ENCODE data around the gene NLE1.
A peak's percentile ranks its signal among the peaks of the same experiment; 100 is the strongest.
"Not testable (repeated sequence)": the region's sequence is repeated elsewhere in the genome, so short reads cannot be mapped to it uniquely, and the experiment has no call there.

The NLE1 gene

DNA sequence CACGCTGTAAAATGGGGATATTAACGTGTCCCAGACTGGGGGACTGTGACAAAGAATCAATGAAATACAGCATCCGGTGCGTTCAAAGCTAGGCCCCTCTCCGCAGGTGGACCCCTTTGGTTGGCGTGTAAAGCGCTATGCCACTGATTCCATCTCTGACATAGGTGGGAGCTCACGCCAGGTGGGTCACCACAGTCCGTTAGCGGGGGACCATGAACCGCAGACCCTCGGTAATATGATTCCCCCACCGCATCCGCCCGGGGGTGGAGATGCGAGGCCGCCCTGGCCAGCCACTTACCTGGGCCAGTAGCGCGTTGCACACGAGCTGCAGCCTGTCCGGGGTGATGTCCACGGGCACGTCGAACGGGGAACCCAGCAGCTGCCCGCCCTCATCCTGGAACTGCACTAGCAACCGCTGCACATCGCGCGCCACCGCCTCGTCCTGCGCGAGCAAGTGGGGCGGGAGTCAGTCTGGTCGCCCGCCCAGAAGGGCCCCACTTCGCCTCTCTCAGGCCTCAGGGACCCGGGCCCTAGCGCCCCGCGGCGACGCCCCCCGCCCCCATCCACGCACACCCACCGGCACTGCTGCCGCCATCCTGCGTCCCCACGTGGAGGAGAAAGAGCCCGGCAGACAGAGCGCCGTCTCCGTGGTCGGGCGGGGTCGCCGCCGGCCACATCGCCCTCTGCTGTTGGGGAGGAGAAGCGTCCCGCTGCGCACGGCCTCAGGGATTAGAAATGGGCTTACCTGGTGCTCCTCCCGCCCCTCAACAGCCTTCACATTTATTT is at the start of gene NLE1:
Gene NLE1 (minus strand): TSS at position 623 of the 786 bp plus-strand sequence. CDS start 28 bp downstream, at position 595.
- DNase-seq = peak; percentile 97

DNA sequence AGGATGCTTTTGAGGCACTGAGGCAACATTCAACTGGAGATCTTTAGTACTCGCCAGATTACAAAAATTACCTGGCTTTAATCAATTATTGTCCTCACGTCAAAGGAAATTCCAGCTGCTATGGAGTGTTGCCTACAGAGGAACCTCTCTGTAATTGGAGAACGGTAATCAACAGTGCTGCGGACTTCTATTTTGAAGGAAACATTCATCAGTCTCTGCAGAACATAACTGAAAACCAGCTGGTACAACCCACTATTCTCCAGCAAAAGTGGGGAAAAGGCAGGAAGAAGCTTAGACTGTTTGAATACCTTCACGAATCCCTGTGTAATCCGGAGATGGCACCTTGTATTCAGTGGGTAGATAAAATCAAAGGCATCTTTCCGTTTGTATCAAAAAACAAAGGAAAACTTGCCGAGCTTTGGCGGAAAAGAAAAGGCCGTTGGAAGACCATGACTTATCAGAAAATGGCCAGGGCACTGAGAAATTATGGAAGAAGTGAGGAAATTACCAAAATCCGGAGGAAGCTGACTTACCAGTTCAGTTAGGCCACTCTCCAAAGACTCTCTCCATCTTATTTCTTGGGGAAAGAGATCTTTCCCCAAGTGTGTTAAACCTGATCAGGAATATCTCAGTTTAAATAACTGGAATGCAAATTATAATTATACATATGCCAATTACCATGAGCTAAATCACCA is 49.0 kb upstream of the NLE1 start:
- no peak for DNase-seq

DNA sequence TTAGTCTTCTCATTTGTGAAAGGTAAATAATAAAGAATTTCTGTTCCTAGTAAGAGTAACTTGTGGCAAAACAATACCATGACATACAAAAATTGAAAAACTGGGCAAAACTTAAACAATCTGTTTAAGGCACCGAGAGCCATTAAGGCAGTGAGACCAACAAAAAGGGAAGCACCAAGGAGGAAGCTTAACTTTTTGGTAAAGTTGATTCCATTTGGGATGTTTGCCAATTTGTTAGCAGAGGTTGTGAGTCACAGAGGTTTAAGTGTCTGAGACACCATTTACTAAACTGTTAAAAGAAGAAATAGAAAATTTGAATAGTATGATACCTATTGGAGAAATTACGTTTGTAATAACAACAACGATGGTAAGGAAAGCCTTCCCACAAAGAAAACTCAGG is 47.2 kb upstream of the NLE1 start:
- DNase-seq = no peak

DNA sequence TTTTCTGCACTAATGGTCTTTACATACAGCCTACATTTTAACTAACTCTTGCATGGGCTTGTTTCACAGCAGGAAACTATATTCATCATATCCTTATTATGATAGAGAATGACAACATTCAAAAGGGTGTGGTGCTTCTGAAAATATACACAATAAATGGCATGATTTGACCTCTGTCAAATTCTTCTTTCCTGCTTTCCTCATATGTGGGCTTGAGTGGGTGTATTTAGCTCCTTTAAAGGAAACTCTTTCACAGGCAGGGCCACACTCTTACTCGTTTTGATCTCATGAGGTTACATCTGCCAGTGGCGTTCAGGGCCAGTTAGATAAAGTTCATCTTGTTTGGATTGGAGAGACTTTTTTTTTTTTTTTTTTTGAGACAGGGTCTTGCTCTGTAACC is 46.0 kb upstream of the NLE1 start:
- DNase-seq = no peak

DNA sequence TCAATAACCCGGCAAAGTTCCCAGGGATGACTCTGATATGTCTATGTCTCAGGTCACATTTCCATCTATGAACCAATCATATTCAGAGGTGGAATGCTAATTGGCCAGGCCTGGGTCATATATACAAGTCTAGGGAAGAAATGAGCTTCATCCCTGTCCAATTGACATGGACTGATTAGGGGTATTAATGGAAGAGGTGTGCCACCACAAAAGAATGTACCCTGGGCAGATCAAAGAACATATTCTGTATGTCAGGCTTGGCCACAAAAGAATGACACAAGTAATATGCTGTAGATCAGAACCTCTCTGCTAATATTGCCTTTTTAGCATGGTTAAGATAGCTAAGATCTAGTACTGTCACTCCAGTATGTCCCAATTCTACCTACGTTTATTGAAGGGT is 45.4 kb upstream of the NLE1 start:
- DNase-seq = no peak

DNA sequence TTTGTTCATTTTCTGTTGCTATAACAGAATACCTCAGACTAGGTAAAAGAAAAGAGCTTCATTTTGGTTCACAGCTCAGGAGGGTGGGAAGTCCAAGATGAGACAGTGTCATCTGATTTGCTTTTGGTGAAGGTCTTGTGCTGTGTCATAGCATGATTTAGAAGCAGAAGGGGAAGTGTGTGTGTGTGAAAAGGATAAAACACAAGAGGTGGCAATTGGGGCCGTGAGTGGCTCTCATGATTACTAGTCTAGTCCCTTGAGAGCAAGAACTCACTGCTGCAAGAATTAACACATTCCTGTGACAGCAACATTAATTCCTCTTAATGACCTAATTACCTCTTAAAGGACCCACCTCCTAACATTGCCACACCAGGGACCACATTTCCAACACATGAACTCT is 43.7 kb upstream of the NLE1 start:
- DNase-seq = no peak

DNA sequence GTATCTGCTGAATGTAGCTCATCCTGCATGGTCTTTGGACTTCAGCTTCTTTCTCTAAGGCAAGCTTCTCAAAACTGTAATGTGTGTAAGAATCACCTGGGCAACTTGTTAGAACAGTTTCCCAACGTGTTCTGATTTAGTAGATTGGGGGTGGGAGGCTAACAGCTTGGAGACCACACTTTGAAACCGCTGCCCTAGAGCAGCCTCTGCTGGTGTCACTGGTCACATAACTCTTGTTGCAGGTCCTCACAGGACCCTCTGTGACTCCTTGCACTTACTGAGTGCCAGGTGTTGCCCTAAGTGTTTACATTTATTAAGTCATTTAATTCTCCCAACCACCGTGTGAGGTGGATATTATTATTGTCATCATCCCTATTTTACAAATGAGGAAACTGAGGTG is 42.2 kb upstream of the NLE1 start:
- no peak for DNase-seq

DNA sequence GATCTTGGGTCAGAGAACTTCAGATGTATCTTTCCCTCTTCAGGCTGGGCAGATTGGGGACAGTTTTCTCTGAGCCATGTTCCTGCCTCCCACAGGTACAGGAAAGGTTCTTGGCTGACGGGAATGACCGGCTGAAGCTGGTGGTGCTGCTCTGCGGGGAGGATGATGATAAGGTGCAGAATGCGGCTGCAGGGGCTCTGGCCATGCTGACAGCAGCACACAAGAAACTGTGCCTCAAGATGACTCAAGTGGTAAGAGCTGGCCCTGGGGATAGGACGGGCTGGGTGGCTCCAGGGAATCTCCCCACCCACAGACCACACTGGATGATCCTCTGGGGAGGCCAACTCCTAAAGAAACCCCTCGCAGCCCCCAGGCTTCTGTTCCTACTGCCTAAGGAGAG is 41.2 kb upstream of the NLE1 start:
- DNase-seq = no peak

DNA sequence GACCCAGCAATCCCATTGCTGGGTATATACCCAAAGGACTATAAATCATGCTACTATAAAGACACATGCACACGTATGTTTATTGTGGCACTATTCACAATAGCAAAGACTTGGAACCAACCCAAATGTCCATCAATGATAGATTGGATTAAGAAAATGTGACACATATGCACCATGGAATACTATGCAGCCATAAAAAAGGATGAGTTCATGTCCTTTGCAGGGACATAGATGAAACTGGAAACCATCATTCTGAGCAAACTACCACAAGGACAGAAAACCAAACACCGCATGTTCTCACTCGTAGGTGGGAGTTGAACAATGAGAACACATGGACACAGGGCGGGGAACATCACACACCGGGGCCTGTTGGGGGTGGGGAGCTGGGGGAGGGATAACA is 37.3 kb upstream of the NLE1 start:
- not testable (repeated sequence) for DNase-seq

DNA sequence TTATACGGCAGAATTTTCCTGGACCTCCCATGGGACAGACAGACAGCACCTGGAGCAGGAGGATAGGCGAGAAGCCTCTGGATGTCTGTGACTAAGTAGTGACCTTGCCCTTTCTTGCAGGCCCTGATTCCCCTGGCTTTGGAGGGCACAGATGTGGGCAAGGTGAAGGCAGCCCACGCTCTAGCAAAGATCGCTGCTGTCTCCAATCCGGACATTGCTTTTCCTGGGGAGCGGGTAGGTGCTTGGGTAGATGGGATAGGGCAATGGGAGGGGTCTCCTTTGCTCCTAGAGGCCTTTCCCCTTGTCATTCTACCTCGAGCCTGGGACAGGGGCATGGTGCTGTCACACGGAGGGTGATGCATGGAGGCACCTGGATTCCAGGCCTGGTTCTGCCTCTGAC is 34.8 kb upstream of the NLE1 start:
- DNase-seq = no peak

DNA sequence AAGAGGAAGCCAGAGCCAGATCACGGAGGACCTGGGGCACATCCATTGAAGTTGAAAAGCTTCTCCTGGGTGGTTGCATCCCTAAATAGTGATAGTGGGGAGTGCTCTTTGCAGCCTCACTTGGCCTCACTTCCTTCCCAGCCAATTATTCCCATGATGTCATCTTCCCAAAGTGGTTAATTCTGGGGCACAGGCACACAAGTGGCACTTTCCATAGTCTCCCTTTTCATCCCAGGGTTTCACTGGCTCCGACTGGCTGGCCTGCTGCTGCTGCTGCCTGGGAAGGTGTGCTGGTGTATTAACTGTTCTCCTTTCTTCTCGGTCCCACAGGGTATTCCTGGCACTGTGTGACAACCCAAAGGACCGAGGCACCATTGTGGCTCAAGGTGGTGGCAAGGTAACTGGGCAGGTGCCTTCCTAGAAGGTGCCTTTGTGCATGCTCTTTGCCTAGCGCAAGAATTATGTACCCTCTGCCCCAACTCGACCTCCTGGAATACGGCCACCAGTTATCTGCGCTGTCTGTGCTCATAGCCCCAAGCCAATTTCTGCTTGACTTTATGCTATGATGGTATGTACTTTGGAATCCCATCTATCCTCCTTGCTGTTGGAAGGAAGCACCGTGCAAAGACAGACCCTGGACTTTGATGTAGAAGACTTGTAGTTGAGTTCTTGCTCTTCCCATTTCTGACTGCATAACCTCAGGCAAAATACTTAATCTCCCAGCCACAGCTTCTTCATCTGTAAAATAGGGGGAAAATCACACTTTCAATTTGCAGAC is 33.7 kb upstream of the NLE1 start:
- peak; percentile 23 for DNase-seq

DNA sequence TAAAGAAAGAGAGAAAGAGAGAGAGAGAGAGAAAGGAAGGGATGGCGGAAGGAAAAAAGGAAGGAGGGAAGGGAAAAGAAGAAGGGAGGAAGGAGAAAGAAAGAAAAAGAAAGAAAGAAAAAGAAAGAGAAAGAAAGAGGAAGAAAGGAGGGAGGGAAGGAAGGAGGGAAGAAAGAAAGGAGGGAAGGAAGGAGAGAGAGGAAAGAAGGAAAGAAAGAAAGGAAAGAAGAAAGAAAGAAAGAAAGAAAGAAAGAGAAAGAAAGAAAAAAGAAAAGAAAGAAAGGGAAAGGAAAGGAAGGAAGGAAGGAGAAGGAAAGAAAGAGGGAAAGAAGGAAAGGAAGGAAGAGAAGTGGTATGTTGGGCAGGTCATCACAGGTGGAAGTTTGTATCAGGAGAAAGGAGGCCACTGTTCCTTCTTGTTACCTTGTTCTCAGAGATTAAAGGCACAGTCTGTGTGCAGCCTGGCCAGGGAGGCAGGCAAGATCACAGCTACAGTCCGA is 32.8 kb upstream of the NLE1 start:
- DNase-seq = no peak

DNA sequence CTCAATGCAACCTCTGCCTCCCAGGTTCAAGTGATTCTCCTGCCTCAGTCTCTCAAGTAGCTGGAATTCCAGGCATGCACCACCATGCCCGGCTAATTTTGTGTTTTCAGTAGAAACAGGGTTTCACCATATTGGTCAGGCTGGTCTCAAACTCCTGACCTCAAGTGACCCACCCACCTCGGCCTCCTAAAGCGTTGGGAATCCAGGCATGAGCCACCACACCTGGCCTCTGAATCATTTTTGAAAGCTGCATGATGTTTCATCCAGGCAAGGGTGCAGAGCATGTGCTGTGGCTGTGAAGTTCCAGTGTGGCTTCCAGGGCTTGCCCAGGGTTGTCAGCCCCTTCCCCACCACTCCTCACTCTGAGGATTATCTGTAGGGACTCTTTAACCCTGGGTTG is 30.2 kb upstream of the NLE1 start:
- DNase-seq = peak; percentile 34

DNA sequence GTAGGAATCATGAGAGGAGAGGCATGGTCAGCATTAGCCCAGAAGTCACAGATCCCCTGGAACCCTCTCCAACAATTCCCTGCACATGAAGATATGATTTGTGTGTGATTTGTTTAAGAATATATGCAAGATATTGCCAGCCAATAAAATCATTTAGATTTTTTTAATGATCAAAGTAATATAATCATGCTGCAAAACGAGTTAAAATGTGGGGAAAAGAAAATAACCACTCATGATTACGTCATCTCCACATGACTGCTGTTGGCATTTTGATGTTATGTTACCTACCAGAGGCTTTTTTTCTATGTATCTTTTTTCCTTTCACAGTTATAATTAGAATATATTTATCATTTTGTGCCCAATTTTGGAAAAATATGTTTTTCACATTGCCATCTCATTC is 29.7 kb upstream of the NLE1 start:
- DNase-seq = no peak

DNA sequence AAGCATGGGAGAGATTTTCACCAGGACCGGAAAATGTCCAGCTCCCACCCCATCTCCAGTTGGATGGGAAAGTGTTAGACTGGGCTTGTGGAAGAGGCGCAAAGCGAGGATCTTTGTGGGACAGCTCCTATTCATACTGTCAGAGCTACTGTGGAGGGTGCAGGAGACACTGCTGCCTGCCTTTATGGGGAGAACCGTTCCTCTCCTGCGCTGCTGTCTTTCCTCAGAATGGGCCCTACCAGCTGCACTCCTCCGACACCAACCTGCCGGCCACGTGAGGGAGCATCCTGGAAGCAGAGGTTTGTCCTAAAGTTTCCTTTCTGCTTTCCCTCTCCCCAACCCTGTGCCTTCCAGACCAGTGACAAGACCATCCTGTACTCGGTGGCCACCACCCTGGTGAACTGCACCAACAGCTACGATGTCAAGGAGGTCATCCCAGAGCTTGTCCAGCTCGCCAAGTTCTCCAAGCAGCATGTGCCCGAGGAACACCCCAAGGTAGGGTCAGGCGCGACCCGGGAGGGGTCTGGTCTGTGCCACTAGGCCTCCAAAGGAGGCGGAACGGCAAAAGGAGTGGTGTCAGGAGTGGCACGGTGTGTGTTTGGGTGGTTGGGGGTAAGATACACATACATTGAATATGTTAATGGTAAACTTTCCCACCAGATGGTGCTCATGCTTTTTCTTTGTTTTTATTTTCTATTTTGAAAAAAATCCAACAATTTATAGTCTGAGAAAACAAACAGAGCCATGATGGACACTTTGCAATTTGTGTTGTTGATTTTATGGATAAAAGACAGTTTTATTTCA is 29.1 kb upstream of the NLE1 start:
- peak; percentile 34 for DNase-seq

DNA sequence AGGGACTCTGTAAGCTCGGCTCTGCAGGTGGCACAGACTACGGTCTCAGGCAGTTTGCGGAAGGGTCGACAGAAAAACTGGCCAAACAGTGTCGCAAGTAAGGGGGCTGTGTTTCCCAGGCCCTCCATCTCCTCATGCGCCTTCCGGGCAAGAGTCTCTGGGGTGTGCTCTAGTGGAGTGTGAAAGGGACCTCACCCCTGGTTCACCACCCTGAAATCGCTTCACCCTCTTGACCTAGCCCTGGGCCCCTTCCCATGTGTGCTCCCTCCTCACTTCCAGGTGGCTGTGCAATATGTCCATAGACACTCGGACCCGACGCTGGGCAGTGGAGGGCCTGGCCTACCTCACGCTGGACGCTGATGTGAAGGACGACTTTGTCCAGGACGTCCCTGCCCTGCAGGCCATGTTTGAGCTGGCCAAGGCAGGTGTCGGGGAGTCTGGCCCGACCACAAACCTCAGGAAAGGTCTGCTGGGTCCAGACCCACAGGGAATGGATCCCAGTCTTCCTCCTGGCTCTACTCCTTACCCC is 27.8 kb upstream of the NLE1 start:
- peak; percentile 40 for DNase-seq

DNA sequence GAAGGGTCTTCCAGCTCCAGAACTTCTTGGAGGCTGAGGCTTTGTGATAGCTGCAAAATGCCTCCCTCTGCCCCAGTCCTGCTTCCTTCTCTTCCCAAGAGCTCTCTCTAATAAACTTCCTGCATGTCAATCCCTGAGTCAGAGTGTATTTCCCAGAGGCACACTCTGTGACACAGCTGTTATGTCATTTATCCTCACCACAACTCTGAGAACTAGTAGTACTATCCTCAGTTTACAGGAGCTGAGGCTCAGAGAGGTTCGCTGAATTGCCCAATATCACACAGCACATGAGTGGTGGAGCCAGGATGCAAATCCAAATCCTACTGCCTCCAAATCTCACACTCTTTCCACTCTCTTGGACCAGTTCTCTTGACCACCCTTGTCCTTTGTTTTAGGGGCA is 25.6 kb upstream of the NLE1 start:
- no peak for DNase-seq

DNA sequence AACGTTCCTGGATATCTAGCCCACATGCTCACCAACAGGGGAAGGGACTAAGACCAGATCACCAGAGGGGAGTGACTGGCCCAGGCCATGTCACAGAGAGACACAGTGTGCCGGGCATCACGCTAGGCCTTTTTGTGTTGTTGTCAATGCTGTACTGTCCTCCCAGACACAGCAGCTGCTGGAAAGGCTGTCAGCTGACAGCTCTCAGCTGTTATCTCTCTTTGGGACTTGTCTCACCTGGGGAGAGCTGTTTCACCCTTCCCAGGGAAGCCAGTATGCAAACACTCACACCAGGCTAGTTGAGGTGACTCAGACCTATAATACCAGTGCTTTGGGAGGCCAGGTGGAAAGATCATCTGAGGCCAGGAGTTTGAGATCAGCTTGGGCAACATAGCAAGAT is 24.9 kb upstream of the NLE1 start:
- DNase-seq = no peak

DNA sequence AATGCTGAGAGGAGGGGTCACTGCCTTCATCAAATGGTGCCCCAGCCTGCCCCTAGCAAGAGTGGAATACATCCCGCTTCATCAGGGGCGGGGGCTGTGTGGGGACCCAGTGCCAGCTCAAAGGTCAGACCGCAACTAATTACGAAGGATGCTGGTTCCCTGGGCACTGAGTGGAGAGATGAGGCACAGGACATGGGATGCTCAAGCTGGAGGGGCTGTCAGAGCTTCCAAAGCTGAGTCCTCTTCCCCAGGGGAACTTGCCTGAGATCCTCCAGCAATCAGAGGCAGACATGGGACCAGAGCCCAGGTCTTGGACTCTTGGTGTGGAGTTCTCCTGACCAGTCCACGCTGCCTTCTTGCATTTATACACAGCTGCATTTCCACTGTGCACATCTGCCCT is 24.4 kb upstream of the NLE1 start:
- no peak for DNase-seq

DNA sequence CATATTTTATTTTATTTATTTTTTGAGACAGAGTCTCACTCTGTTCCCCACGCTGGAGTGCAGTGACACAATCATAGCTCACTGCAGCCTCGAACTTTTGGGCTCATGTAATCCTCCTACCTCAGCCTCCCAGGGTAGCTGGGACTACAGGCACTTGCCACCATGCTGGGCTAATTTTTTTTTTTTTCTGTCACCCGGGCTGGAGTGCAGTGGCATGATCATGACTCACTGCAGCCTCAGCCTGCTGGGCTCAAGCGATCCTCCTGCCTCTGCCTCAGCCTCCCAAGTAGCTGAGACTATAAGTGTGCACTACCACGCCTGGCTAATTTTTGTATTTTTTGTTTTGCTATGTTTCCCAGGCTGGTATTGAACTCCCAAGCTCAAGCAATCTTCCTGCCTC is 22.6 kb upstream of the NLE1 start:
- DNase-seq = no peak

DNA sequence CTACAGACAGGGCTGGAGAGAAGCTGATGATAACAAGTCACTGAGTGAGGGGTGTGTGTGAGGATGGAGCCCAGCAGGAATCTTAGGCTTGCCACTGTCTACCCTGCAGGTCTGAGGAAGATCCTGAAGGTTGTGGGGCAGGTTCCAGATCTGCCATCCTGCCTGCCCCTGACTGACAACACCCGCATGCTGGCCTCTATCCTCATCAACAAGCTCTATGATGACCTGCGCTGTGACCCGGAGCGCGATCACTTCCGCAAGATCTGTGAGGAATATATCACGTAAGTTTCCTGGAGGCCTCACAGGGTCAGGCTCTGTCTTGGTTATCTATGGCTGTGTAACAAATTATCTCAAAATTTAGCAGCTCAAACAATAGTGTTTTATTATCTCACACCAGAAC is 21.8 kb upstream of the NLE1 start:
- DNase-seq = no peak

DNA sequence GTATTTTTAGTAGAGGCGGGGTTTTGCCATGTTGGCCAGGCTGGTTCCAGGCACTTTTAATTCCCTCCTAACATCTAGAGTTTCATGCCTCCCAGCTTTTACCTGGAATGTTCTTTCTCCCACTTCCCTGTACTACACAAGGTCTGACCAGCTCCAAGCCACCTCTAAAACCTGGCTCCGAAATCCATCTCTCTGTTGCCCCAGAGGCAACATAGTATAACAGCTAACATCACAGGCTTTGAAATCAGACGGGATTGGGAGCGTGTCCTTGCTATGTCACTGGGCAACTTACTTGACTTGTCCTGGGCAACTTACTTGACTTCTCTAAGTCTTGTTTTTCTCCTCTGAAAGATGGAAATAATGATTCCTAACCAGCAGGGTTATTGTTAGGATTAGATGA is 20.7 kb upstream of the NLE1 start:
- DNase-seq = no peak

Measured in activated CD8-positive, alpha-beta memory T cell treated with anti-CD3 and anti-CD28 coated beads, Interleukin-2, amount 50 U/mL, for 48 hours (primary cell).